ENCODE results near the gene FAM185A.
"Not testable (repeated sequence)": the region's sequence is repeated elsewhere in the genome, so short reads cannot be mapped to it uniquely, and the experiment has no call there.

The FAM185A gene

DNA sequence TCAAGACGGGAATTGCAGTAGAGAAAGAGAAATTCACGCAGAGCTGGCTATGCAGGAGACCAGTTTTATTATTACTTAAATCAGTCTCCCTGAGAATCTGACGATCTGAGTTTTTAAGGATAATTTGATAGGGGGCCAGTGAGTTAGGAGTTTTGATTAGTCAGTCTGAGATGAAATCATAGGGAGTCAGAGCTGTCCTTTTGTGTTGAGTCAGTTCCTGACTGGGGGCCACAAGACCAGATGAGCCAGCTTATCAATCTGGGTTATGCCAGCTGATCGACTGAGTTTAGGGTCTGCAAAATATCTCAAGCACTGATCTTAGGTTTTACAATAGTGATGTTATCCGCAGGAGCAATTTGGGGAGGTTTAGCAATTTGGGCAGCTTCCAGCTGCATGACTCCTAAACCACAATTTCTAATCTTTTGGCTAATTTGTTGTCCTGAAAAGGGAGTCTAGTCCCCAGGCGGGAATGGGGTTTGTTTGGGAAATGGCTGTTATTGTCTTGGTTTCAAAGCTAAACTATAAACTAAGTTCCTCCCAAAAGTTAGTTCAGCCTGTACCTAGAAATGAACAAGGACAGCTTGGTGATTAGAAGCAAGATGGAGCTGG, 47.3 kb downstream of the FAM185A start:
- H3K9me3 Mint-ChIP-seq: peaks cover 20% of the 10 kb centered on the region
- H3K4me1 Mint-ChIP-seq (ENCODE audit: low read depth); intact Hi-C loops (cut with micrococcal nuclease); H3K4me3 Mint-ChIP-seq; H3K27ac Mint-ChIP-seq; H3K27me3 Mint-ChIP-seq; H3K36me3 Mint-ChIP-seq (ENCODE audit: low read depth): not testable (repeated sequence)

DNA sequence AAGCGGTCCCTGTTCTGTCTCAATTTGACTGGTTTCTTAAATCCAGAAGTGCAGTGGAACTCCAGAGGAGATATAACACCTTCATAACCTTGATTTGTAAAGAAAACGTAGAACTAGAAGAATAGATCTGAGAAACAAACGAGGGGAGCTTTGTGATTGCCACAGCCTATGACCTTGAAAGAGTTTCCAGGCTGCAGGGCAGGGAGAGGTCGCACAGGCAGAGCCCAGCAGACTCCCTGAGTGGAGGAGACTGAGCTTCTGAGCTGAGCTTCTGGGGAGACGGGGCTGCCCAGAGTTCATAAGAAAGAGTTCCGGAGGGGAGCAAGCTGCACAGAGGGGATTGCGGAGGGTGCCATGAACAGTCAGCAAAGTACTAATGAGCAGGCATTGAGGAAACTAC, 57.8 kb downstream of the FAM185A start:
- H3K4me1 Mint-ChIP-seq (ENCODE audit: low read depth): peaks cover 12% of the 10 kb centered on the region
- no peaks in the 10 kb centered on the region for H3K27me3 Mint-ChIP-seq
- no peak overlapping the region for H3K4me3 Mint-ChIP-seq
- H3K27ac Mint-ChIP-seq: no peak overlapping the region
- H3K36me3 Mint-ChIP-seq (ENCODE audit: low read depth): no peaks in the 10 kb centered on the region
- intact Hi-C loops (cut with micrococcal nuclease): no loop called here
- H3K9me3 Mint-ChIP-seq: peaks cover 10% of the 10 kb centered on the region

DNA sequence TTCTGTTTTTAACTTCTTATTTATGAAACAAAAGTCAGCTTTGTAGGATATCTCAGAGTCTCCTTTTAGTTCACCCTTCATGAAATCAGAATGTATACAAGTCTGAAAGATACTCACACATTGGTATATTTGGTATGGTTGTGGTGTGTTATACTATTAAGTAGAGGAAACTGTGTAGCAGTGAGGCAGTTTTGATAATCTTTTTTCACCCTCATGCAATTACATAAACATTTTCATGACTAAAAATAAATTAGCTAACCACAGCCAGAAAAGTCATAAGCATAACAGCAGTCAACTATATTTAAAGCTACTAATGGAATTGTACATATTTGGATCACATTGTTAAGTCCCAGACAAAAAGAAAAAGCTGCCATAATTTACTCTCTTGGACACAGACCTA, 62.1 kb downstream of the FAM185A start:
- no peak overlapping the region for H3K4me3 Mint-ChIP-seq
- H3K27ac Mint-ChIP-seq: no peak overlapping the region
- intact Hi-C loops (cut with micrococcal nuclease): no loop called here
- peaks cover 19% of the 10 kb centered on the region for H3K4me1 Mint-ChIP-seq (ENCODE audit: low read depth)
- H3K9me3 Mint-ChIP-seq: no peaks in the 10 kb centered on the region
- no peaks in the 10 kb centered on the region for H3K36me3 Mint-ChIP-seq (ENCODE audit: low read depth)
- no peaks in the 10 kb centered on the region for H3K27me3 Mint-ChIP-seq

DNA sequence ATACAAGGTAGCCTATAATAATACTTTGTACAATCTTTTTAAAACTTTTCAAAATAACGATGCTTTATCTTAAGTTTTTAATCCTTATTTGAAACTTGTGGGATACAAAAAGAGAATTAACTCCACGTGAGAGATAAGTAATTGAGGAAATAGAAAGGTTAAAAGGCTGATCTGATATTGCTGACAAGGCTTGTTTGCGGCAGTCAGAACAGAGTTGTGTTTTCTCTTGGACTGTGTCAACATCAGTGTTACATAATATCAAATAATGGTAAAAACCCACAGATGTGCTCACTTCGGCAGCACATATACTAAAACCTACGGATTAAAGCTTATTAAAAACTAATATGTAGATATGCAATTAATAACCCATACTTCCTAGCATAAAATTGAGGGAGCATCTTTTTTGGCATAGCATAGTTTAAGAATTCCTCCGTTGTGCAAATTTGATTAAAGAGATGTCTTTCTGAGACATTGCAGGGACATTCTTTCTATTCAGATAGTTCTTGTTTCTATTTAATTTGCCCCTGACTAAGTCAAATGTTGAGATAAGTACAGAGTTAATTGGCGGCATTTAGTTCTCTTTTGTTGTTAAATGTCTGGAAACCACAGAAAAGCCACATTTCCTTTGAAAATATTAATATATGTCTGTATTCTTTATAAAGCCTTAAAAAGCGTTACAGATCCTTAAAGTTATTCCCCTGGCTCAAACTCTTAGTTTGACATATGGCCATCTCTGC, 63.3 kb downstream of the FAM185A start:
- intact Hi-C loops (cut with micrococcal nuclease): no loop called here
- Mint-ChIP-seq H3K27ac (no peak overlapping the region), H3K4me1 (ENCODE audit: low read depth) (peaks cover 19% of the 10 kb centered on the region), H3K27me3 (no peaks in the 10 kb centered on the region), H3K9me3 (no peaks in the 10 kb centered on the region), H3K4me3 (no peak overlapping the region), H3K36me3 (ENCODE audit: low read depth) (no peaks in the 10 kb centered on the region)

GRCh38 chr7:102813191-102814024, 64.6 kb downstream of the FAM185A start:
- intact Hi-C loops (cut with micrococcal nuclease): no loop called here
- Mint-ChIP-seq H3K4me1 (ENCODE audit: low read depth) (peaks cover 19% of the 10 kb centered on the region), H3K9me3 (no peaks in the 10 kb centered on the region), H3K27me3 (no peaks in the 10 kb centered on the region), H3K27ac (no peak overlapping the region), H3K4me3 (no peak overlapping the region), H3K36me3 (ENCODE audit: low read depth) (no peaks in the 10 kb centered on the region)

DNA sequence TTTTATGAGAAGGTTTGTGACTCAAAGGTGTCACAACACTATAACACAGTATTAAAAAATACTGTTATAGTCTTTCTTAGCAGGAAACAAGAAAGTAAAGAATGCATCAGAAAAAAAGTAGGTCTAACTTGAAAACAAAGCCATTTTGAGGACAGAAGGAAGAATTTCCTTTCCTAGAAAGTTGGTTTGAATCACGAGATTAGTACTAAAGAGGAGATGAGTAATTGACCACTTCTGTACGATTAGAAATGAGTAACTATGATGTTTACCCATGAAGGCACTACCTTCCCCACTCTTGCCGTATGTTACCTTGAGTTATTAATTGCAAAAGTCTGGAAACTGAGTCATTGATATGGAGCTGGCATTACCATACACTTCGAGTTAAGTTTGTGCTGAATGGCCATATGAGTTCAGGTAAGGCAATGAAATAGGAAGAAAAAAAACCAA, 65.2 kb downstream of the FAM185A start:
- H3K36me3 Mint-ChIP-seq (ENCODE audit: low read depth): no peaks in the 10 kb centered on the region
- no peaks in the 10 kb centered on the region for H3K9me3 Mint-ChIP-seq
- H3K4me1 Mint-ChIP-seq (ENCODE audit: low read depth): peaks cover 19% of the 10 kb centered on the region
- no peak overlapping the region for H3K4me3 Mint-ChIP-seq
- no peak overlapping the region for H3K27ac Mint-ChIP-seq
- no peaks in the 10 kb centered on the region for H3K27me3 Mint-ChIP-seq
- intact Hi-C loops (cut with micrococcal nuclease): no loop called here

- intact Hi-C loops (cut with micrococcal nuclease): no loop called here
- Mint-ChIP-seq H3K27me3 (no peaks in the 10 kb centered on the region), H3K36me3 (ENCODE audit: low read depth) (no peaks in the 10 kb centered on the region)
Observed at GRCh38 chr7:102817616-102818573, 69.1 kb downstream of the FAM185A start.

DNA sequence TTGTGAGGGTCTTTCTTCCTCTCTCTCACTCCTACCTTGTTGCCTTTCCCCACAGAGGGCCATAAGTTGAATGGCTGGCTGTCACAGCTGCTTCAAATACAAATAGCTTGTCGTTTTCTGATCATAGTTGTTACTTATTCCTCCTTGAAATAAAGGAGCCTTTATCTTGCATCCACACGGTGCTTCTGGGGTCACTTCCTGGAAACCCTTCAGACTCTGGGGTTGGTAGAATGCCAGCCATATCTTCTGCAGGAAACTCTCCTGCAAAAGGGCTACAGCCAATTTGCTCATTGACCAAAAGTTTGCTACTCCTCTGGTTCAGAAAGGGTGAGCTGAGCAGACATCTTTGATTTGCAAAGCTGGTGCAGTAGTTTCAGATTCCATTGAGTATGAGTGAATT, 70.4 kb downstream of the FAM185A start:
- Mint-ChIP-seq H3K27me3 (no peaks in the 10 kb centered on the region), H3K27ac (no peak overlapping the region), H3K4me3 (no peak overlapping the region), H3K9me3 (no peaks in the 10 kb centered on the region), H3K36me3 (ENCODE audit: low read depth) (no peaks in the 10 kb centered on the region), H3K4me1 (ENCODE audit: low read depth) (no peaks in the 10 kb centered on the region)
- intact Hi-C loops (cut with micrococcal nuclease): no loop called here

More at GRCh38 chr7:102817616-102818573, 69.1 kb downstream of the FAM185A start:
- Mint-ChIP-seq H3K4me3 (no peak overlapping the region), H3K27ac (no peak overlapping the region), H3K9me3 (no peaks in the 10 kb centered on the region), H3K4me1 (ENCODE audit: low read depth) (peaks cover 5% of the 10 kb centered on the region)

- no peak overlapping the region for H3K27ac Mint-ChIP-seq
- H3K36me3 Mint-ChIP-seq (ENCODE audit: low read depth): peaks cover 3% of the 10 kb centered on the region
- H3K27me3 Mint-ChIP-seq: no peaks in the 10 kb centered on the region
- intact Hi-C loops (cut with micrococcal nuclease): no loop called here
- no peak overlapping the region for H3K4me3 Mint-ChIP-seq
- H3K4me1 Mint-ChIP-seq (ENCODE audit: low read depth): no peaks in the 10 kb centered on the region
- no peaks in the 10 kb centered on the region for H3K9me3 Mint-ChIP-seq
Observed at GRCh38 chr7:102821994-102822747, 73.4 kb downstream of the FAM185A start.

GRCh38 chr7:102823390-102824119, 74.8 kb downstream of the FAM185A start:
- H3K36me3 Mint-ChIP-seq (ENCODE audit: low read depth): peaks cover 10% of the 10 kb centered on the region
- H3K4me1 Mint-ChIP-seq (ENCODE audit: low read depth): no peaks in the 10 kb centered on the region
- no peak overlapping the region for H3K4me3 Mint-ChIP-seq
- H3K9me3 Mint-ChIP-seq: no peaks in the 10 kb centered on the region
- no peak overlapping the region for H3K27ac Mint-ChIP-seq
- H3K27me3 Mint-ChIP-seq: no peaks in the 10 kb centered on the region
- intact Hi-C loops (cut with micrococcal nuclease): no loop called here

GRCh38 chr7:102828286-102828685, 79.5 kb downstream of the FAM185A start:
- intact Hi-C loops (cut with micrococcal nuclease): no loop called here
- Mint-ChIP-seq H3K9me3 (no peaks in the 10 kb centered on the region), H3K4me3 (no peak overlapping the region), H3K4me1 (ENCODE audit: low read depth) (no peaks in the 10 kb centered on the region), H3K27me3 (no peaks in the 10 kb centered on the region), H3K27ac (no peak overlapping the region), H3K36me3 (ENCODE audit: low read depth) (peaks cover 19% of the 10 kb centered on the region)

DNA sequence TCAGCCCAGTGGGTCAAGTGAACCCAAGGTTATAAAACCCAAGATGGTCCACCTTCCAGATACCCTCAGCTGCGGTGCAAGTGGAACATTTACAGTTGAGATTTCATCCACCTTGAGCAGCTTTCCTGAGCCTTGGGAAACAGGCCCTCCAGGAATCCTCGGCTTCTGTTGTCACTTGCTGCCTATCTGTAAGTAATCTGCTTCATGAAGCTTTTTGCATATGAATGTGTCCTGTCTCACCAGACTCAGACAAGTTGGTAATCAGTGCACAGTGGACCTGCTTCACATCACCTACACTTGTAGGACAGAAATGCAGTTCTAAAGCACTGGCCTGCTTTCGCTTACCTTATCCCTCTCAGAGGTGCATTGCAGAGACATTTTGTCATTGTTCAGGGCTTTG, 80.3 kb downstream of the FAM185A start:
- Mint-ChIP-seq H3K9me3 (no peaks in the 10 kb centered on the region), H3K27ac (no peak overlapping the region), H3K4me1 (ENCODE audit: low read depth) (no peaks in the 10 kb centered on the region), H3K27me3 (no peaks in the 10 kb centered on the region), H3K4me3 (no peak overlapping the region), H3K36me3 (ENCODE audit: low read depth) (peaks cover 19% of the 10 kb centered on the region)
- intact Hi-C loops (cut with micrococcal nuclease): no loop called here

Measured in dendritic cell treated with granulocyte-macrophage colony-stimulating factor and Interleukin-4, amounts not matched to agents 40 ng/mL and 50 ng/mL, for 4 days (primary cell).